IPS-11a (cell line): Measurements from ENCODE around the gene FAM98B.
"Not testable (repeated sequence)": the region's sequence is repeated elsewhere in the genome, so short reads cannot be mapped to it uniquely, and the experiment has no call there.

Experiments
- H3K4me3 ChIP-seq: one replicate; pipeline ENCODE4 v1.5.1; 2013; ENCODE audit warnings: low read depth, low read length, control low read depth

Gene FAM98B

GRCh38 chr15:38453971-38454695, at the start of gene FAM98B:
TSS of gene FAM98B (plus strand) at chr15:38454127. CDS start at chr15:38454162, 35 bp downstream.
- H3K4me3 ChIP-seq: peak within 1 kb of the TSS; percentile 77

- no peak overlapping the region for H3K4me3 ChIP-seq
These were observed 47.5 kb upstream of the FAM98B start for GRCh38 chr15:38406436-38406835.

GRCh38 chr15:38408576-38408975, 45.4 kb upstream of the FAM98B start:
- H3K4me3 ChIP-seq: no peak overlapping the region

GRCh38 chr15:38411902-38412301, 42.0 kb upstream of the FAM98B start:
- no peak overlapping the region for H3K4me3 ChIP-seq

GRCh38 chr15:38412466-38412865, 41.5 kb upstream of the FAM98B start:
- no peak overlapping the region for H3K4me3 ChIP-seq

GRCh38 chr15:38414357-38414756, 39.6 kb upstream of the FAM98B start:
- no peak overlapping the region for H3K4me3 ChIP-seq

GRCh38 chr15:38421069-38421690, 32.7 kb upstream of the FAM98B start:
- no peak overlapping the region for H3K4me3 ChIP-seq

GRCh38 chr15:38424101-38424552, 29.8 kb upstream of the FAM98B start:
- no peak overlapping the region for H3K4me3 ChIP-seq

- no peak overlapping the region for H3K4me3 ChIP-seq
These were observed 28.7 kb upstream of the FAM98B start for GRCh38 chr15:38425269-38425668.

GRCh38 chr15:38427380-38427779, 26.5 kb upstream of the FAM98B start:
- no peak overlapping the region for H3K4me3 ChIP-seq

- H3K4me3 ChIP-seq: no peak overlapping the region
These were observed 23.7 kb upstream of the FAM98B start for GRCh38 chr15:38430106-38430760.

GRCh38 chr15:38436993-38437392, 16.9 kb upstream of the FAM98B start:
- H3K4me3 ChIP-seq: no peak overlapping the region

- H3K4me3 ChIP-seq: not testable (repeated sequence)
These were observed 16.3 kb upstream of the FAM98B start for GRCh38 chr15:38437603-38438002.

GRCh38 chr15:38438031-38438986, 15.6 kb upstream of the FAM98B start:
- H3K4me3 ChIP-seq: no peak overlapping the region

GRCh38 chr15:38440353-38441129, 13.4 kb upstream of the FAM98B start:
- H3K4me3 ChIP-seq: no peak overlapping the region

- no peak overlapping the region for H3K4me3 ChIP-seq
These were observed 12.8 kb upstream of the FAM98B start for GRCh38 chr15:38441130-38441519.

- H3K4me3 ChIP-seq: peak overlapping the region; percentile 77
These were observed 766 bp downstream of the FAM98B start for GRCh38 chr15:38454696-38455090.

- H3K4me3 ChIP-seq: peak overlapping the region; percentile 77
These were observed 1.2 kb downstream of the FAM98B start for GRCh38 chr15:38455092-38455491.

- H3K4me3 ChIP-seq: no peak overlapping the region
These were observed 4.7 kb downstream of the FAM98B start for GRCh38 chr15:38458646-38459045.

GRCh38 chr15:38459480-38459879, 5.6 kb downstream of the FAM98B start:
- no peak overlapping the region for H3K4me3 ChIP-seq
